Stomach smooth muscle (tissue), 2 donors: Measurements from ENCODE around the gene AVPR2.

ENCODE experiments used
- H3K27ac ChIP-seq: one replicate; pipeline ENCODE4 v1.7.0; 2013; ENCODE audit warnings: mild to moderate bottlenecking, low read length, inconsistent platforms
- H3K27me3 ChIP-seq, 2 donors: one replicate each; pipeline ENCODE4 v1.7.0; 2013; ENCODE audit warnings: low read length in 2 of 2; ENCODE audit not compliant: insufficient read depth in 2 of 2, control insufficient read depth in 1 of 2
- H3K36me3 ChIP-seq, 2 donors: one replicate each; pipeline ENCODE4 v1.7.0; 2013; ENCODE audit warnings: low read length in 2 of 2; ENCODE audit not compliant: control insufficient read depth in 2 of 2, insufficient read depth in 2 of 2
- H3K4me1 ChIP-seq: one replicate; pipeline ENCODE4 v1.7.0; 2013; ENCODE audit warnings: low read length; ENCODE audit not compliant: control insufficient read depth, insufficient read depth
- H3K4me3 ChIP-seq, 2 donors: one replicate each; pipeline ENCODE4 v1.7.0; 2013; ENCODE audit warnings: low read length in 2 of 2
- H3K9ac ChIP-seq, 2 donors: one replicate each; pipeline ENCODE4 v1.7.0; 2013; ENCODE audit warnings: low read length in 2 of 2, mild to moderate bottlenecking in 1 of 2
- H3K9me3 ChIP-seq, 2 donors: one replicate each; pipeline ENCODE4 v1.7.0; 2013; ENCODE audit warnings: low read length in 2 of 2; ENCODE audit not compliant: control insufficient read depth in 2 of 2
- donor health status: healthy.
- donor health status: Pancreatic carcinoma.

Gene AVPR2

GRCh38 chrX:153945956-153946943, 41.8 kb downstream of the AVPR2 start:
- Histone ChIP-seq H3K9me3 (no peaks in the 10 kb centered on the region), H3K9ac (no peak overlapping the region), H3K27ac (no peak overlapping the region), H3K4me3 (no peak overlapping the region), H3K36me3 (peaks cover 6 to 10% of the 10 kb centered on the region in 2 donors), H3K4me1 (peaks cover 42% of the 10 kb centered on the region), H3K27me3 (peaks cover 0 to 7% of the 10 kb centered on the region in 2 donors)

- H3K36me3 ChIP-seq, result peaks cover 7 to 11% of the 10 kb centered on the region in 2 donors
- H3K27me3 ChIP-seq, result peaks cover 0 to 7% of the 10 kb centered on the region in 2 donors
- H3K9me3 ChIP-seq, result no peaks in the 10 kb centered on the region
- peak overlapping the region in 1 of 2 donors; percentile 27 for H3K9ac ChIP-seq
- peak overlapping the region; percentile 85 for H3K27ac ChIP-seq
- H3K4me1 ChIP-seq, result peaks cover 49% of the 10 kb centered on the region
- H3K4me3 ChIP-seq, result no peak overlapping the region
These were observed 42.7 kb downstream of the AVPR2 start for GRCh38 chrX:153947009-153947769.

DNA sequence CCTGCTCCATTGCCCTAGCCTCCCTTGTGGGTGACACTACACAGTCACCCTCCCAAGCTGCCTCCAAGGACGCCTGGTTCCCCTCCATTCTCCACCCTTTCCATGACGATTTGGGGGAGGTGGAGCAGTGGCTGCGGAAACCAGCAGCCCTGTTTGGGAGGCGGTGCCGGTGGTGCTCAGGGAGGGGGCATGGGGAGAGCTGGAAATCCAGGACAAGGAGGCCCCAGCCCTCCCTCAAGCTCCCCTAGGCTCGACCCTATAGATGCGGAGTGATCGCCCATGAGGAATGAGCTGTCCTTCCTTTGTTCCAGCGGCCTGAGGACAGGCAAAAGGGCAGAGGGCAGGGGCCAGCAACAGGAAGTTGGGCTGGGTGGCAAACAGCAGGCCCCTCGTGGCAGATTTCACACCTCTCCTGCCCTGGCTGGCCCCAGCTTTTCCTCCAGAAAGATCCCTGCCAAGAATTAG, 43.6 kb downstream of the AVPR2 start:
- H3K9ac ChIP-seq, result peak overlapping the region in 1 of 2 donors; percentile 29
- peaks cover 57% of the 10 kb centered on the region for H3K4me1 ChIP-seq
- peak overlapping the region in 1 of 2 donors; percentile 29 for H3K4me3 ChIP-seq

DNA sequence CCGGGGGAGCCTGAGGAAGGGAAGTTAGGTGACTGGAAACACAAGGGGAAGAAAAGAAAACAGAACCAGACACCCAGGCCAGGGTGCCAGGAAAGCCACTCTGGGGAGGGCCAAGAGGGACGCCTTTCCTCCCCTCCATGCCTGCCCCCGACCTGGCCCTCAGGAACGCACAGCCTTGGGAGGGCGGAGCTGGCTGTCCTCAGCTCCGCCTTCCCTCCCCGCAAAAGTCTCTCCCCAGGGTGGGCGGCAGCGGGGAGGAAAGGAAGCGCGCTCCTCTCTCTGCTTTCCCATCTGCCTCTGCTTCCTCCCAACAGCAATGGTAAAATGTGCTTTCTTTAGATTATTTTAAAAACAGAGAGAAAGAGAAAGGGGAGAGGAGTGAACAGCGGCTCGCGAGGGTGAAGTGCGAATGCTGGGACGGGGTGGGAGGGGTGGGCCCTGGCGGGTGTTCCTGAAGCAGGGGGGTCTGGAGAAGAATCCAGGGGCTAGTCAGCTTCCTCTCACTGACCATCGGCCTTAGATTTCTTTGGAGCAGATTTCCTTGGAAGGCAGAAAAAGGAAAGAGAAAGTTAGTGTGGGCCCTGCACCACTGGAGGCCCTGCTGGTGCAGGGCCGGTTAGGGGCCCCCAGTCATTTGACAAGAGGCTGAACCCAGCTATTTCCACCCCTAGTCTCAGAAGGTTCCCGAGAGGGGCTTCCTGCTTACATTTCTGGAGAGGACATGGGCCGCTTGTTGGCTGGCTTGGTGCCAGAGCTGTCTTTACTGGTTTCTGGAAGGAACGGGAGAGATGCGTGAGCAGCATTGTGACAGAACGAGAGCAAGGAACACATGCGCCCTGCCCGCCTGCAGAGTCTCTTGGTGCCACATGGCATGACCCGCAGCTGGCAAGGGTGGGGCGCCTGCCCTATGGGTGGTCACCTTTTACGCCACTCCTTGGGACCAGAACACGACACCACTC, 44.7 kb downstream of the AVPR2 start:
- Histone ChIP-seq H3K27me3 (peaks cover 0 to 6% of the 10 kb centered on the region in 2 donors), H3K9ac (no peak overlapping the region), H3K4me1 (peaks cover 60% of the 10 kb centered on the region), H3K27ac (peak overlapping the region; percentile 95), H3K36me3 (peaks cover 7 to 13% of the 10 kb centered on the region in 2 donors), H3K9me3 (no peaks in the 10 kb centered on the region), H3K4me3 (peak overlapping the region in 1 of 2 donors; percentile 3)

More for the DNA sequence above, 43.6 kb downstream of the AVPR2 start:
- Histone ChIP-seq H3K27me3 (peaks cover 0 to 7% of the 10 kb centered on the region in 2 donors), H3K9me3 (no peaks in the 10 kb centered on the region), H3K27ac (peak overlapping the region; percentile 85), H3K36me3 (peaks cover 7 to 13% of the 10 kb centered on the region in 2 donors)

DNA sequence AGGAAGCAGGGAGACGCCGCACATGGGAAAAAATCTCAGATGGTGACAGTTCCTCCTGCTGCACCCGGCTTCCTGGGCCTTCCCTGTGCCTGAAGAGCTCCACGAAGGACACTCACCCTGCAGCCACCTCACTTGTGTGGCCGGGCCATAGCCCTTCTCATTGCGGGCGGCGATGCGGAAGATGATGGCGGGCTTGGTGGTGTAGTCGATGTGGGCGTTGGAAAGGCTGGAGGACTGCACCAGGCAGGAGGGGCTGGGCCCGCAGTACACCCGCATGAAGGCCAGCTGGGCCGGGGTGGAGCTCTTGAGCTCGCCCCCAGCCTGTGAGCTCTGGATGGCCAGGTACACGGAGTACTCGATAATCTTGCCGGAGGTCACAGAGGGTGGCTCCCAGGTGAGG, 45.7 kb downstream of the AVPR2 start:
- Histone ChIP-seq H3K27ac (peak overlapping the region; percentile 95), H3K9ac (no peak overlapping the region), H3K9me3 (no peaks in the 10 kb centered on the region), H3K4me1 (peaks cover 63% of the 10 kb centered on the region), H3K36me3 (peaks cover 7 to 13% of the 10 kb centered on the region in 2 donors), H3K27me3 (peaks cover 0 to 6% of the 10 kb centered on the region in 2 donors), H3K4me3 (no peak overlapping the region)

DNA sequence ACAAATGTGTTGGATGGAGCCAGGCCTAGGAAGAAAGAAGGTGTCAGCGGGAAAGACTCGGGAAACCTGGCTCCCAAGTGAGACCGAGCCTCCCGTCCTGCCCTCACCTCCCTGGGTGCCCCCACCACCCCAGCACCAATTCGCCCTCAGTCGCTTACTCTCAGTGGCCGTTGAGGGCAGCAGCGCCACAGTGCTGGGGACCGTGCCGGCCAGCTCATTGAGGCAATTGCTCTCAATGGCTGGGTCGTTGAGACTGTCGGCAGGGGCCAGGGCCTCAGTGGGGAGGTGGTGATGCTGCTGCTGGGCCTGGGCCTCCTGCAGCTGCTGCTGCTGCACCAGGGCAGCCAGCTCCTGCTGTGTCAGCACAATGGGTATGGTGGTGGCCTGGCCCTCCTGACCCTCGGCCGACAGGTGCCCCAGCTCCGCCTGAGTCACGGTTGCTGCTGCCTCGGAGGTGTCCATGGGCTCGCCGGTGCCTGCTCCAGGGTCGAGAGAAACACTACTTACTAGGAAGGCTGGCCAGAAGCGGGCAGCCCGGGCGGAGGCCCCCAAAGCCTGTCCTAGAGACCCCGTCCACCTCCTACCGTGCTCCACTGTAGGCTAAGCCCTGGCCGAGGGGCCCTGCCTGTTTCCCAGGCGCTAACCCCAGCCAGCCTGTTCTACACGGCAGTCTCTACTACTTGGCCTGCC, 47.4 kb downstream of the AVPR2 start:
- Histone ChIP-seq H3K36me3 (peaks cover 12 to 19% of the 10 kb centered on the region in 2 donors), H3K27ac (peak overlapping the region; percentile 95)

GRCh38 chrX:153952373-153953026, 48.0 kb downstream of the AVPR2 start:
- Histone ChIP-seq H3K4me3 (no peak overlapping the region), H3K4me1 (peaks cover 73% of the 10 kb centered on the region), H3K9ac (peak overlapping the region; percentile 60 to 65), H3K27ac (peak overlapping the region; percentile 95), H3K27me3 (no peaks in the 10 kb centered on the region), H3K9me3 (no peaks in the 10 kb centered on the region), H3K36me3 (peaks cover 15 to 19% of the 10 kb centered on the region in 2 donors)

More for the DNA sequence above, 47.4 kb downstream of the AVPR2 start:
- H3K9me3 ChIP-seq, result no peaks in the 10 kb centered on the region
- peak overlapping the region; percentile 29 to 65 for H3K9ac ChIP-seq
- H3K27me3 ChIP-seq, result peaks cover 0 to 2% of the 10 kb centered on the region in 2 donors
- H3K4me1 ChIP-seq, result peaks cover 69% of the 10 kb centered on the region
- no peak overlapping the region for H3K4me3 ChIP-seq

- H3K27me3 ChIP-seq, result no peaks in the 10 kb centered on the region
- H3K9ac ChIP-seq, result peak overlapping the region; percentile 78 to 87
- peaks cover 67% of the 10 kb centered on the region for H3K4me1 ChIP-seq
- peak overlapping the region; percentile 95 for H3K27ac ChIP-seq
- H3K9me3 ChIP-seq, result no peaks in the 10 kb centered on the region
- H3K36me3 ChIP-seq, result peaks cover 17 to 28% of the 10 kb centered on the region in 2 donors
- H3K4me3 ChIP-seq, result peak overlapping the region; percentile 43 to 67
These were observed 48.9 kb downstream of the AVPR2 start for GRCh38 chrX:153953342-153953830.
